Measurements from ENCODE around the gene BABAM1. TPM values are rescaled to one million over a fixed set of nuclear protein-coding genes. Genes with fewer than 3 reads are reported as not detected.
A peak's percentile ranks its signal among the peaks of the same experiment; 100 is the strongest.

BABAM1 gene
- total and polyA plus RNA-seq, 9 of the 15 experiments (the other 6 are each of a cell fraction or from before 2014, with no cell fraction given): 14.7 to 160 (median 113) TPM

- TF ChIP-seq FOS (IDR thresholded peaks at IDR 0.05; ENCODE audit: extremely low read depth, insufficient read length) (peak; percentile 14), OTX1 (CRISPR knock-in tag; IDR thresholded peaks at IDR 0.05) (0 out of 2 replicates have a peak, but pooled peaks have one; percentile 51), TCFL5 (CRISPR knock-in tag; conservative IDR thresholded peaks at IDR 0.05) (no peak), AFF4 (CRISPR knock-in tag; IDR thresholded peaks at IDR 0.05) (peak; percentile 86), ZNF785 (CRISPR knock-in tag; IDR thresholded peaks at IDR 0.05) (no peak), SETDB1 (IDR thresholded peaks at IDR 0.05; ENCODE audit: low read length) (no peak), NFYB (IDR thresholded peaks at IDR 0.05; ENCODE audit: extremely low read depth, insufficient read length) (peak; percentile 22), ZNF121 (CRISPR knock-in tag; conservative IDR thresholded peaks at IDR 0.05) (no peak), TSC22D4 (tag; IDR thresholded peaks at IDR 0.05) (no peak), MEF2D (tag; conservative IDR thresholded peaks at IDR 0.05; ENCODE audit: low read depth) (no peak), ZNF668 (CRISPR knock-in tag; IDR thresholded peaks at IDR 0.05) (no peak), ZKSCAN3 (CRISPR knock-in tag; IDR thresholded peaks at IDR 0.05) (no peak), FOXM1 (IDR thresholded peaks at IDR 0.05; ENCODE audit: low read depth) (peak; percentile 59; the same call in 1 of the 2 replicates), FOXM1 (CRISPR knock-in tag; IDR thresholded peaks at IDR 0.05; ENCODE audit: low read depth) (no peak), ZNF280B (CRISPR knock-in tag; IDR thresholded peaks at IDR 0.05) (no peak)
- TF ChIP-seq, protein P1, sequence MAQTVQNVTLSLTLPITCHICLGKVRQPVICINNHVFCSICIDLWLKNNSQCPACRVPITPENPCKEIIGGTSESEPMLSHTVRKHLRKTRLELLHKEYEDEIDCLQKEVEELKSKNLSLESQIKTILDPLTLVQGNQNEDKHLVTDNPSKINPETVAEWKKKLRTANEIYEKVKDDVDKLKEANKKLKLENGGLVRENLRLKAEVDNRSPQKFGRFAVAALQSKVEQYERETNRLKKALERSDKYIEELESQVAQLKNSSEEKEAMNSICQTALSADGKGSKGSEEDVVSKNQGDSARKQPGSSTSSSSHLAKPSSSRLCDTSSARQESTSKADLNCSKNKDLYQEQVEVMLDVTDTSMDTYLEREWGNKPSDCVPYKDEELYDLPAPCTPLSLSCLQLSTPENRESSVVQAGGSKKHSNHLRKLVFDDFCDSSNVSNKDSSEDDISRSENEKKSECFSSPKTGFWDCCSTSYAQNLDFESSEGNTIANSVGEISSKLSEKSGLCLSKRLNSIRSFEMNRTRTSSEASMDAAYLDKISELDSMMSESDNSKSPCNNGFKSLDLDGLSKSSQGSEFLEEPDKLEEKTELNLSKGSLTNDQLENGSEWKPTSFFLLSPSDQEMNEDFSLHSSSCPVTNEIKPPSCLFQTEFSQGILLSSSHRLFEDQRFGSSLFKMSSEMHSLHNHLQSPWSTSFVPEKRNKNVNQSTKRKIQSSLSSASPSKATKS (CRISPR knock-in tag; IDR thresholded peaks at IDR 0.05): no peak
- TF ChIP-seq, protein P2, sequence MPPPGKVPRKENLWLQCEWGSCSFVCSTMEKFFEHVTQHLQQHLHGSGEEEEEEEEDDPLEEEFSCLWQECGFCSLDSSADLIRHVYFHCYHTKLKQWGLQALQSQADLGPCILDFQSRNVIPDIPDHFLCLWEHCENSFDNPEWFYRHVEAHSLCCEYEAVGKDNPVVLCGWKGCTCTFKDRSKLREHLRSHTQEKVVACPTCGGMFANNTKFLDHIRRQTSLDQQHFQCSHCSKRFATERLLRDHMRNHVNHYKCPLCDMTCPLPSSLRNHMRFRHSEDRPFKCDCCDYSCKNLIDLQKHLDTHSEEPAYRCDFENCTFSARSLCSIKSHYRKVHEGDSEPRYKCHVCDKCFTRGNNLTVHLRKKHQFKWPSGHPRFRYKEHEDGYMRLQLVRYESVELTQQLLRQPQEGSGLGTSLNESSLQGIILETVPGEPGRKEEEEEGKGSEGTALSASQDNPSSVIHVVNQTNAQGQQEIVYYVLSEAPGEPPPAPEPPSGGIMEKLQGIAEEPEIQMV (tag; conservative IDR thresholded peaks at IDR 0.05; ENCODE audit: low read depth): no peak
These were observed 41.0 kb upstream of the BABAM1 start, which contains the start of gene OCEL1 (continued) for GRCh38 chr19:17226002-17226933.

Data from K562 (cell line).